Neural progenitor cell (in vitro differentiated cells): ENCODE measurements around the gene ZNF497. TPM values are rescaled to one million over a fixed set of nuclear protein-coding genes. Genes with fewer than 3 reads are reported as not detected.
"Not testable (repeated sequence)": the region's sequence is repeated elsewhere in the genome, so short reads cannot be mapped to it uniquely, and the experiment has no call there.

Experiments
- DNase-seq: peaks from one replicate; pipeline ENCODE4 v3.0.0-alpha.2; 2016; ENCODE audit warnings: low spot score
- H2AFZ ChIP-seq: fragments of 200-600 bp; sonication (generic); replicated peaks from 2 replicates; pipeline ENCODE4 v1.6.1; 2016; ENCODE audit warnings: antibody characterized with exemption
- H3F3A ChIP-seq: fragments of 200-600 bp; sonication (generic); 2 replicates; pipeline ENCODE4 v1.6.1; 2016; ENCODE audit warnings: antibody characterized with exemption, low read depth
- H3K27ac ChIP-seq: fragments of 200-600 bp; sonication (generic); 2 replicates; pipeline ENCODE4 v1.5.1; 2016; ENCODE audit warnings: mild to moderate bottlenecking
- H3K27me3 ChIP-seq: fragments of 200-600 bp; sonication (generic); 2 replicates; pipeline ENCODE4 v1.6.1; 2016; ENCODE audit warnings: mild to moderate bottlenecking, moderate library complexity
- H3K36me3 ChIP-seq: fragments of 200-600 bp; sonication (generic); 2 replicates; pipeline ENCODE4 v1.5.1; 2016
- H3K4me1 ChIP-seq: fragments of 200-600 bp; sonication (generic); 2 replicates; pipeline ENCODE4 v1.6.1; 2016; ENCODE audit warnings: mixed run types
- H3K4me2 ChIP-seq: fragments of 200-600 bp; sonication (generic); 2 replicates; pipeline ENCODE4 v1.6.1; 2016
- H3K4me3 ChIP-seq: fragments of 200-600 bp; sonication (generic); 2 replicates; pipeline ENCODE4 v1.5.1; 2016
- H3K79me2 ChIP-seq: fragments of 200-600 bp; sonication (generic); 2 replicates; pipeline ENCODE4 v1.6.1; 2016; ENCODE audit warnings: low read depth
- H3K9ac ChIP-seq: fragments of 200-600 bp; sonication (generic); 2 replicates; pipeline ENCODE4 v1.6.1; 2016
- H3K9me3 ChIP-seq: fragments of 200-600 bp; sonication (generic); 2 replicates; pipeline ENCODE4 v1.5.1; 2016; ENCODE audit warnings: low read depth
- H4K20me1 ChIP-seq: fragments of 200-600 bp; sonication (generic); 2 replicates; pipeline ENCODE4 v1.6.1; 2016; ENCODE audit warnings: low read depth
- H3K27ac Mint-ChIP-seq: 3 replicates; pipeline ENCODE4 v1.8.0; 2021; ENCODE audit warnings: mixed read lengths
- H3K27me3 Mint-ChIP-seq: 2 replicates; pipeline ENCODE4 v1.8.0; 2022; ENCODE audit warnings: low read depth, mild to moderate bottlenecking, inconsistent platforms, moderate library complexity, mixed read lengths; ENCODE audit not compliant: insufficient read depth
- H3K36me3 Mint-ChIP-seq: 3 replicates; pipeline ENCODE4 v1.8.0; 2021; ENCODE audit warnings: mixed read lengths
- H3K4me1 Mint-ChIP-seq: 3 replicates; pipeline ENCODE4 v1.8.0; 2021; ENCODE audit warnings: mixed read lengths
- H3K4me3 Mint-ChIP-seq: 3 replicates; pipeline ENCODE4 v1.8.0; 2021; ENCODE audit warnings: mild to moderate bottlenecking, moderate library complexity, mixed read lengths
- H3K9me3 Mint-ChIP-seq: 3 replicates; pipeline ENCODE4 v1.8.0; 2020; ENCODE audit warnings: mixed read lengths
- EZH2 ChIP-seq: fragments of 200-600 bp; sonication (generic); IDR thresholded peaks from 2 replicates; pipeline ENCODE4 v1.6.1; 2017; ENCODE audit warnings: antibody characterized with exemption, mild to moderate bottlenecking, moderate library complexity
- EZH2phosphoT487 ChIP-seq: fragments of 200-600 bp; sonication (generic); IDR thresholded peaks from 2 replicates; pipeline ENCODE4 v1.6.1; 2017; ENCODE audit warnings: antibody characterized with exemption
- total RNA-seq: library from RNA; depleted of rRNA; stranded (reverse); fragments of >200 nt; gene quantifications from 2 replicates; pipeline ENCODE4 v1.2.3, GENCODE V29; 2015; ENCODE audit warnings: low replicate concordance
- TF ChIP-seq, protein P1 (sequence below): fragments of 200-600 bp; sonication (generic); IDR thresholded peaks from 2 replicates; pipeline ENCODE4 v1.5.1; 2017; ENCODE audit warnings: antibody characterized with exemption, mild to moderate bottlenecking

ZNF497 gene
- total RNA-seq, 1 donor from 2014 or later, result 3.7 TPM

DNA sequence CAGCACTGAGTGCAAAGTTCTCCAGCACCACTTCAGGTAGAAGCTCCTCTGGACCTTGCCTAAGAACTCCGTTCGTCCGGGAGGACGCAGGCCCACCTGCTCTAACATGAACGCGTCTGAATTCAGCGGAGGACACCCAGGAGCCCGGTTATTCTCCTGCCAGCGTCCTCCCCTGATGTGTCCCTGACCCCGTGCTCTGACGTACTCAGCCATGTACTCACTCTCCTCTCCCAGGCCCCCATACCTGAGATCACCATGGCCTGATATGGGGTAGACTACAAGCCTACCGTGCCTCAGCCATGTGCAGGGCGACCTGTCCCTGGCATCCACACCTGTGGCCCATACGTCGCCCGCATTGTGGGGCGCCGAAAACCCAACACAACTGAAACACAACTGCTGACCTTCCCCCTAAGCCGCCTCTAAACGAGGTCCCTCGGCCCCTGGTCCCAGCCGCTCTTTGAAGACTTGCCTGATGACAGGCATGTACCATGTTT lies 45.2 kb upstream of the ZNF497 start:
- H3K36me3 Mint-ChIP-seq, result peaks cover 30% of the 10 kb centered on the region
- H4K20me1 ChIP-seq, result no peaks in the 10 kb centered on the region
- H2AFZ ChIP-seq, result peak overlapping the region; percentile 56
- peaks cover 20% of the 10 kb centered on the region for H3F3A ChIP-seq
- peak overlapping the region; percentile 91 for H3K27ac Mint-ChIP-seq
- peak overlapping the region; percentile 78 for H3K4me3 ChIP-seq
- H3K9ac ChIP-seq, result peak overlapping the region; percentile 66
- peaks cover 32% of the 10 kb centered on the region for H3K4me1 Mint-ChIP-seq
- H3K36me3 ChIP-seq, result no peaks in the 10 kb centered on the region
- H3K4me2 ChIP-seq, result peak overlapping the region; percentile 98
- peak; percentile 40 for DNase-seq
- H3K4me3 Mint-ChIP-seq, result peak overlapping the region; percentile 96
- H3K4me1 ChIP-seq, result peaks cover 11% of the 10 kb centered on the region
- no peaks in the 10 kb centered on the region for H3K27me3 ChIP-seq
- TF ChIP-seq, protein P1, sequence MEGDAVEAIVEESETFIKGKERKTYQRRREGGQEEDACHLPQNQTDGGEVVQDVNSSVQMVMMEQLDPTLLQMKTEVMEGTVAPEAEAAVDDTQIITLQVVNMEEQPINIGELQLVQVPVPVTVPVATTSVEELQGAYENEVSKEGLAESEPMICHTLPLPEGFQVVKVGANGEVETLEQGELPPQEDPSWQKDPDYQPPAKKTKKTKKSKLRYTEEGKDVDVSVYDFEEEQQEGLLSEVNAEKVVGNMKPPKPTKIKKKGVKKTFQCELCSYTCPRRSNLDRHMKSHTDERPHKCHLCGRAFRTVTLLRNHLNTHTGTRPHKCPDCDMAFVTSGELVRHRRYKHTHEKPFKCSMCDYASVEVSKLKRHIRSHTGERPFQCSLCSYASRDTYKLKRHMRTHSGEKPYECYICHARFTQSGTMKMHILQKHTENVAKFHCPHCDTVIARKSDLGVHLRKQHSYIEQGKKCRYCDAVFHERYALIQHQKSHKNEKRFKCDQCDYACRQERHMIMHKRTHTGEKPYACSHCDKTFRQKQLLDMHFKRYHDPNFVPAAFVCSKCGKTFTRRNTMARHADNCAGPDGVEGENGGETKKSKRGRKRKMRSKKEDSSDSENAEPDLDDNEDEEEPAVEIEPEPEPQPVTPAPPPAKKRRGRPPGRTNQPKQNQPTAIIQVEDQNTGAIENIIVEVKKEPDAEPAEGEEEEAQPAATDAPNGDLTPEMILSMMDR, result no peak
- TF ChIP-seq EZH2 (no peak), EZH2phosphoT487 (no peak)
- H3K79me2 ChIP-seq, result peaks cover 6% of the 10 kb centered on the region
- peaks cover 9% of the 10 kb centered on the region for H3K27me3 Mint-ChIP-seq
- H3K27ac ChIP-seq, result peak overlapping the region; percentile 63
- peaks cover 21% of the 10 kb centered on the region for H3K9me3 Mint-ChIP-seq
- no peaks in the 10 kb centered on the region for H3K9me3 ChIP-seq

DNA sequence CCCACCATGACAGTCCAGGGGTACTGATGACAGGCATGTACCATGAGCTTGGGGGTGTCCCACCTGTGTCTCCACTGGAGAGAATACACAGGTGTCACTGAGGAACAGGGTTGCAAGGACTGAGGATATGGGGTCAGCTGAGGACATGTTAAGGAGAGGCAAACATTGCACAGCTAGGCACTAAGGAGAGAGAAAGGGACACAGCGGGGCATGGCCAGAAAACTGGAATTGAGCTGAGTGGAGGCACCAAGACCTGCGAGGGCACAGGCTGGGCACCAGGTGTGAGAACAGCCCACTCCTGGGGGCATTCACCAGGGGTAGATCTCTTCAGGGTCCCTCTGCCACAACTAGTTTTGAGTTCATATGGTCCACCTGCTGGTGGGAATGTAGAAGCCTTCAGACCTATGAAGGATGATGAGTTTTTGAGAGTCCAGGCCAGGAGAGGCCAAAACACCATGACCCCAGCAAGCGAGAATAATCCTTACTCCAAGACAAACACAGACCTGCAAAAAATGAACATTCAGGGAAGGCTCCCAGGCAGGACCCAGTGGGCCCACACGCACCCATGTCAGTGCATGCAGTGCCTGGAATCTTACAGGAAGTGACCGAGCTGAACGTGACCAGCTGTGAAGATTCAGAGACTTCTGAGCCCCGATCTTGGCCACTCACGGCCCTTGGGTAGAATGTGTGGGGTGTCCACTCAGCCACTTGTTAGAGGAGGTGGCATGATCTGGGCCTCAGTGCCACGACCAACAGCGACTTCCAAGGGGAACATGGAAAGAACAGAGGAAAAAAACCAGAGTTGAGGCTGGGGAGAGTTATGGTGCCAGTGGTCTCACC lies 44.5 kb upstream of the ZNF497 start:
- H3K4me3 ChIP-seq, result peak overlapping the region; percentile 78
- peaks cover 18% of the 10 kb centered on the region for H3K9me3 Mint-ChIP-seq
- H3K36me3 ChIP-seq, result no peaks in the 10 kb centered on the region
- peak overlapping the region; percentile 98 for H3K4me2 ChIP-seq
- H3K36me3 Mint-ChIP-seq, result peaks cover 26% of the 10 kb centered on the region
- H3K9me3 ChIP-seq, result no peaks in the 10 kb centered on the region
- H3K27ac ChIP-seq, result no peak overlapping the region
- no peak for TF ChIP-seq EZH2phosphoT487
- no peak for TF ChIP-seq EZH2
- TF ChIP-seq, protein P1, result peak; percentile 43
- DNase-seq, result peak; percentile 45
- peaks cover 11% of the 10 kb centered on the region for H3K79me2 ChIP-seq
- no peak overlapping the region for H2AFZ ChIP-seq
- peaks cover 32% of the 10 kb centered on the region for H3K4me1 Mint-ChIP-seq
- no peaks in the 10 kb centered on the region for H4K20me1 ChIP-seq
- H3K4me3 Mint-ChIP-seq, result peak overlapping the region; percentile 96
- no peak overlapping the region for H3K9ac ChIP-seq
- H3K27me3 Mint-ChIP-seq, result peaks cover 9% of the 10 kb centered on the region
- no peaks in the 10 kb centered on the region for H3K27me3 ChIP-seq
- peaks cover 11% of the 10 kb centered on the region for H3K4me1 ChIP-seq
- peaks cover 25% of the 10 kb centered on the region for H3F3A ChIP-seq
- H3K27ac Mint-ChIP-seq, result peak overlapping the region; percentile 91

DNA sequence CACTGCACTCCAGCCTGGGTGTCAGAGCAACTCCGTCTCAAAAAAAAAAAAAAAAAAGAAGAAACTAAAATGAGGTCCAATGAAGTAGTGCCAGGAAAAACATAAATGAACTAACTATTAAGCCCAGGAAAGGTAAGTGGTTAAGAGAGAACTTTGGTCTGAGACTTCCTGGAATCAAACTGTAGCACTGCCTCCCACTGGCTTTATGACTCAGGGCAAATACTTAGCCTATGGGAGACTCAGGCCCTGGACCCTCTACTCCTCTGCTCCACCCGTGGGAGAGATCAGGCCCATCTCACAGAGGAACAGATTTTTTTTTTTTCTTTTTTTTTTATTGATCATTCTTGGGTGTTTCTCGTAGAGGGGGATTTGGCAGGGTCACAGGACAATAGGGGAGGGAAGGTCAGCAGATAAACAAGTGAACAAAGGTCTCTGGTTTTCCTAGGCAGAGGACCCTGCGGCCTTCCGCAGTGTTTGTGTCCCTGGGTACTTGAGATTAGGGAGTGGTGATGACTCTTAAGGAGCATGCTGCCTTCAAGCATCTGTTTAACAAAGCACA lies 41.4 kb upstream of the ZNF497 start:
- Histone ChIP-seq H3F3A (peaks cover 25% of the 10 kb centered on the region), H3K79me2 (peaks cover 13% of the 10 kb centered on the region)
- H3K27ac Mint-ChIP-seq, H3K4me1 ChIP-seq, H3K9ac ChIP-seq, H3K4me3 ChIP-seq, DNase-seq, H3K27me3 Mint-ChIP-seq, H4K20me1 ChIP-seq, H3K27ac ChIP-seq, H3K27me3 ChIP-seq, H3K36me3 ChIP-seq, H3K4me2 ChIP-seq, H2AFZ ChIP-seq, H3K9me3 ChIP-seq: not testable (repeated sequence)
- peaks cover 17% of the 10 kb centered on the region for H3K36me3 Mint-ChIP-seq
- H3K4me1 Mint-ChIP-seq, result peaks cover 35% of the 10 kb centered on the region
- peaks cover 13% of the 10 kb centered on the region for H3K9me3 Mint-ChIP-seq
- peak overlapping the region; percentile 66 for H3K4me3 Mint-ChIP-seq
